ENCODE measurements around the gene NACC2. TPM values are rescaled to one million over a fixed set of nuclear protein-coding genes. Genes with fewer than 3 reads are reported as not detected.

NACC2 gene
- total RNA-seq, 1 experiment from 2014 or later, result 62.0 TPM

DNA sequence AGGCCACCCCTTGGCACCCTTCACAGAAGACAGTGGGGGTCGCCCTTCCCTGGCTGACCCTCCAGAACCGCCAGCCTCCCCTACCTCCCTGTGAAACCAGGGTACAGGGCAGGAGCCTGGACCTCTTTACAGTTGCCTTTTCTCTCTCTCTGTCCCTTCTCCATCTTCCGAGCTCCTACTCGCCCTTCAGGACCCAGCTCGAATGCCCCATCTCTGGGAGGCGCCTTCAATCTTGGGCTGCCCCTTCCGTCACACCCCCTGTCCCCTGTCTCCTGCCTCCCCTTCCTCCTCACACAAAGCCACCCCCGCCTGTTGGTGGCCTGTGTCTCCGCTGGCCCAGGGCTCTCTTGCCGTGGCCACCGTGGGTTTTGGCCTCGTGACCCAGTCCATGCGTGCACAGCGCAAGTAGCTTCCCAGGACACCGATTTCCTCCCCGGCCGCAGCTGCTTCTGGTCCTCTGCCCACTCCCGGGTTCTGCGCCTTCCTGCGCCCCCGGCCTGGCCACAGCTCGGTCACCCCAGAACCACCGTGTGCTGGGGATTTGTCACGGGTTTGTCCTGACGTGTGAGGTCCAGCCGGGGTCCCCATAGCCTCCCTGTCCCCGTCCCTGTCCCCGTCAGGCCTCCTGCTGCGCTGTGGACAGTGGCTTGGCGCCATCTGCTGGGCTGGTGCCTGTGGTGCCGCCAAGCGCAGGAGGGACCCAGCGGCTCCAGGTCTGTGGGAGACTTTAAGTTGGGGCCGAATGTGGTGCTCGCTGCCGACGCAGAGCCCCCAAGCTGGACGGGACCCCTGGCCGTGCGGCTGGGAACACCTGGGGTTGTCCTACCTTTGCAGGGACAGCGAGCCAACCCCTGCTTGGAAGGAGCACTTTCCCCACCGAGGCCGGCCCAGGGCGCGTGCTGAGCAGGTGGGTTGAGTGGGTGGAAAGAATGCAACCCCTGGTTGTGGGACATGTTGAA lies 27.6 kb upstream of the NACC2 start:
- no peaks in the 10 kb centered on the region for H3K36me3 ChIP-seq (ENCODE audit: control insufficient read depth, insufficient read depth, low read length)
- H3K4me1 ChIP-seq (ENCODE audit: control insufficient read depth, insufficient read depth, low read length), result peaks cover 8% of the 10 kb centered on the region
- CTCF ChIA-PET, result interaction anchor here (0.6 to 2.2 kb wide), 2 partner anchors 34 to 155 kb away, joined by 3 to 12 read pairs; no protein-coding TSS in a partner anchor
- TF ChIP-seq POLR2AphosphoS5 (IDR thresholded peaks at IDR 0.05; ENCODE audit: low read depth, low read length), result no peak
- TF ChIP-seq, protein P1, sequence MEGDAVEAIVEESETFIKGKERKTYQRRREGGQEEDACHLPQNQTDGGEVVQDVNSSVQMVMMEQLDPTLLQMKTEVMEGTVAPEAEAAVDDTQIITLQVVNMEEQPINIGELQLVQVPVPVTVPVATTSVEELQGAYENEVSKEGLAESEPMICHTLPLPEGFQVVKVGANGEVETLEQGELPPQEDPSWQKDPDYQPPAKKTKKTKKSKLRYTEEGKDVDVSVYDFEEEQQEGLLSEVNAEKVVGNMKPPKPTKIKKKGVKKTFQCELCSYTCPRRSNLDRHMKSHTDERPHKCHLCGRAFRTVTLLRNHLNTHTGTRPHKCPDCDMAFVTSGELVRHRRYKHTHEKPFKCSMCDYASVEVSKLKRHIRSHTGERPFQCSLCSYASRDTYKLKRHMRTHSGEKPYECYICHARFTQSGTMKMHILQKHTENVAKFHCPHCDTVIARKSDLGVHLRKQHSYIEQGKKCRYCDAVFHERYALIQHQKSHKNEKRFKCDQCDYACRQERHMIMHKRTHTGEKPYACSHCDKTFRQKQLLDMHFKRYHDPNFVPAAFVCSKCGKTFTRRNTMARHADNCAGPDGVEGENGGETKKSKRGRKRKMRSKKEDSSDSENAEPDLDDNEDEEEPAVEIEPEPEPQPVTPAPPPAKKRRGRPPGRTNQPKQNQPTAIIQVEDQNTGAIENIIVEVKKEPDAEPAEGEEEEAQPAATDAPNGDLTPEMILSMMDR (IDR thresholded peaks at IDR 0.05), result peak; percentile 93
- TF ChIP-seq, protein P2, sequence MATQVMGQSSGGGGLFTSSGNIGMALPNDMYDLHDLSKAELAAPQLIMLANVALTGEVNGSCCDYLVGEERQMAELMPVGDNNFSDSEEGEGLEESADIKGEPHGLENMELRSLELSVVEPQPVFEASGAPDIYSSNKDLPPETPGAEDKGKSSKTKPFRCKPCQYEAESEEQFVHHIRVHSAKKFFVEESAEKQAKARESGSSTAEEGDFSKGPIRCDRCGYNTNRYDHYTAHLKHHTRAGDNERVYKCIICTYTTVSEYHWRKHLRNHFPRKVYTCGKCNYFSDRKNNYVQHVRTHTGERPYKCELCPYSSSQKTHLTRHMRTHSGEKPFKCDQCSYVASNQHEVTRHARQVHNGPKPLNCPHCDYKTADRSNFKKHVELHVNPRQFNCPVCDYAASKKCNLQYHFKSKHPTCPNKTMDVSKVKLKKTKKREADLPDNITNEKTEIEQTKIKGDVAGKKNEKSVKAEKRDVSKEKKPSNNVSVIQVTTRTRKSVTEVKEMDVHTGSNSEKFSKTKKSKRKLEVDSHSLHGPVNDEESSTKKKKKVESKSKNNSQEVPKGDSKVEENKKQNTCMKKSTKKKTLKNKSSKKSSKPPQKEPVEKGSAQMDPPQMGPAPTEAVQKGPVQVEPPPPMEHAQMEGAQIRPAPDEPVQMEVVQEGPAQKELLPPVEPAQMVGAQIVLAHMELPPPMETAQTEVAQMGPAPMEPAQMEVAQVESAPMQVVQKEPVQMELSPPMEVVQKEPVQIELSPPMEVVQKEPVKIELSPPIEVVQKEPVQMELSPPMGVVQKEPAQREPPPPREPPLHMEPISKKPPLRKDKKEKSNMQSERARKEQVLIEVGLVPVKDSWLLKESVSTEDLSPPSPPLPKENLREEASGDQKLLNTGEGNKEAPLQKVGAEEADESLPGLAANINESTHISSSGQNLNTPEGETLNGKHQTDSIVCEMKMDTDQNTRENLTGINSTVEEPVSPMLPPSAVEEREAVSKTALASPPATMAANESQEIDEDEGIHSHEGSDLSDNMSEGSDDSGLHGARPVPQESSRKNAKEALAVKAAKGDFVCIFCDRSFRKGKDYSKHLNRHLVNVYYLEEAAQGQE (IDR thresholded peaks at IDR 0.05; ENCODE audit: insufficient read depth in 1 of 2, low read depth in 2 of 2, low read length in 1 of 2), result no peak
- no peaks in the 10 kb centered on the region for H3K27me3 ChIP-seq (ENCODE audit: control insufficient read depth, insufficient read depth, low read length)
- DNase-seq (ENCODE audit: low read depth, low spot score) (no peak), ATAC-seq (peak; percentile 58)
- BruUV-seq (replicated peaks), result no TSS peak
- no peak overlapping the region for H3K4me3 ChIP-seq (ENCODE audit: low read depth in 2 of 2, low read length in 2 of 2)
- POLR2A ChIA-PET, result no interaction called here
- H3K9me3 ChIP-seq (ENCODE audit: control insufficient read depth, insufficient read depth, low read depth, low read length), result no peaks in the 10 kb centered on the region
- in situ Hi-C loops (cut with HindIII; ENCODE audit: low pct_unique_long_range_greater_than_20kb, low sequenced_read_pairs) (no loop called here), intact Hi-C loops (cut with micrococcal nuclease; ENCODE audit: unreplicated experiment) (loop anchor here (2.0 kb wide), 1 partner anchor 156 kb away; no protein-coding TSS in a partner anchor)
- H3K27ac ChIP-seq (ENCODE audit: low read length), result 0 out of 2 replicates have a peak overlapping the region, but pooled peaks have one; percentile 4

DNA sequence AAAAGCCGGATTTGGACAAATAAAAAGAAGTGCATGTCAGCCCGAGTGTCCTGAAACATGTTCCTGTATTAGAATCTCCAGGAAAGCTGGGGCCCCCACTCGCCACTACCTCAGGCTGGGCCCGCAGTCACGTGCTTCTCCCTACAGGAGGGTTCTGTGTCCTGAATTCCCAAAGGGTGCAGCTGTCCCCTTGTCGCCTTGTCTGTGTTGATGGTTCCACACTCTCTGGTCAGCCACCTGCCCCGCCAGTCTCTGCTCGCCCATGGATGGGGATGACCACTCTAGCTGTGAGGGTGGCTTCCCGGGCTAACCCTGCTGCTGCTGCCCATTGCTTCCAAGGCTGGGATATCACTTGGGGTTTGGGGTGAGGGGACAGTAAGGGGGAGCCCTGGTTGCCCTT lies 26.7 kb upstream of the NACC2 start:
- Histone ChIP-seq H3K27me3 (ENCODE audit: control insufficient read depth, insufficient read depth, low read length) (no peaks in the 10 kb centered on the region), H3K9me3 (ENCODE audit: control insufficient read depth, insufficient read depth, low read depth, low read length) (no peaks in the 10 kb centered on the region), H3K36me3 (ENCODE audit: control insufficient read depth, insufficient read depth, low read length) (no peaks in the 10 kb centered on the region), H3K27ac (ENCODE audit: low read length) (no peak overlapping the region), H3K4me1 (ENCODE audit: control insufficient read depth, insufficient read depth, low read length) (peaks cover 12% of the 10 kb centered on the region), H3K4me3 (ENCODE audit: low read depth in 2 of 2, low read length in 2 of 2) (no peak overlapping the region)
- TF ChIP-seq TCF7L2 (IDR thresholded peaks at IDR 0.05; ENCODE audit: low read depth, low read length) (no peak), POLR2AphosphoS5 (IDR thresholded peaks at IDR 0.05; ENCODE audit: low read depth, low read length) (no peak), SIN3A (IDR thresholded peaks at IDR 0.05; ENCODE audit: borderline replicate concordance, insufficient read depth, low read depth, low read length) (no peak)
- TF ChIP-seq, protein P2 (IDR thresholded peaks at IDR 0.05; ENCODE audit: insufficient read depth in 1 of 2, low read depth in 2 of 2, low read length in 1 of 2), result no peak
- TF ChIP-seq, protein P1 (IDR thresholded peaks at IDR 0.05), result no peak
- CTCF ChIA-PET, result no interaction called here
- in situ Hi-C loops (cut with HindIII; ENCODE audit: low pct_unique_long_range_greater_than_20kb, low sequenced_read_pairs), result no loop called here
- POLR2A ChIA-PET, result no interaction called here
- DNase-seq (ENCODE audit: low read depth, low spot score), result no peak
- BruUV-seq (replicated peaks), result no TSS peak
- ATAC-seq, result no peak
- intact Hi-C loops (cut with micrococcal nuclease; ENCODE audit: unreplicated experiment), result loop anchor here (2.0 kb wide), 1 partner anchor 155 kb away; no protein-coding TSS in a partner anchor
